GM21423 (cell line): ENCODE results near the gene ISG15.
"Not testable (repeated sequence)": the region's sequence is repeated elsewhere in the genome, so short reads cannot be mapped to it uniquely, and the experiment has no call there.

ENCODE experiments used
- ATAC-seq: cut with Tn5 transposase; IDR thresholded peaks from one replicate; pipeline ENCODE4 v1.9.1; 2021; ENCODE audit warnings: mild to moderate bottlenecking, moderate library complexity; ENCODE audit not compliant: unreplicated experiment

ISG15 gene

DNA sequence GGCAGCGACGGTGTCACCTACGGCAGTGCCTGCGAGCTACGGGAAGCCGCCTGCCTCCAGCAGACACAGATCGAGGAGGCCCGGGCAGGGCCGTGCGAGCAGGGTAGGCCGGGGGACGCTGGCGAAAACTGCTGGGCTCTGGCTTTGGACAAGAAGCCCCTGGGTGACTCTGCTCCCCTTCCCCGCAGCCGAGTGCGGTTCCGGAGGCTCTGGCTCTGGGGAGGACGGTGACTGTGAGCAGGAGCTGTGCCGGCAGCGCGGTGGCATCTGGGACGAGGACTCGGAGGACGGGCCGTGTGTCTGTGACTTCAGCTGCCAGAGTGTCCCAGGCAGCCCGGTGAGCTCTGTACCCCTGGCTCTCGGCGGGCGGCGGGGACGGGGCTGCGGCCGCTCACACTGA is 30.6 kb downstream of the ISG15 start:
- no peak for ATAC-seq

DNA sequence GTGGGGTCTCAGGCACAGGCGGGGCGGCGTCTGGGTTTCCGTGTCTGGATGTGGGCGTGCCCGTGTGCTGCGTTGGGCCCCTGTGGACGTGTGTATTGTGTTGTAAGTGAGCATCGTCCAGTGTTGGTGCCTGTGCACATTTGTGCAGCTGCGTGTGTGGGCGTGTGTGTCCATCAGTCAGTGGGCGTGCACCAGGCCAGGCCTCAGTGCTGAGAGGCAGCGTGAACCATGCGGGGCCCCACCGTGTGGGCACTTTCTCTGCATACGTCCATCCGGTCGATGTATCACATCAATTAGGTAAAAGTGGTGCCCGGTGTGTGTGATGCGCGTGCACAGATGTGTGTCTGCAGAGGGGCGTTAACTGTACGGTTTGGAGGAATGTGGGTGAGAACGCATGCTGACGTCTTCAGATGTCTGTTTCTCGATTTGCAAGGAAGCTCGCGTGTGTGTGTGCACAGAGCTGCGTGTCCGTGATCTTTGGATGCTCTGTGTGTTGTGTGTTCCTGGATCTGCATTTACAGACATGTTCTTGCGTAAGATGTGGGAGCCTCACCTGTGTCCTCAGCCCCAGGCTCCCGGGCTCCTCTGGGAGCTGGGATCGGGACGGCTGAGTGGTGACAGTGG is 31.3 kb downstream of the ISG15 start:
- ATAC-seq: no peak

DNA sequence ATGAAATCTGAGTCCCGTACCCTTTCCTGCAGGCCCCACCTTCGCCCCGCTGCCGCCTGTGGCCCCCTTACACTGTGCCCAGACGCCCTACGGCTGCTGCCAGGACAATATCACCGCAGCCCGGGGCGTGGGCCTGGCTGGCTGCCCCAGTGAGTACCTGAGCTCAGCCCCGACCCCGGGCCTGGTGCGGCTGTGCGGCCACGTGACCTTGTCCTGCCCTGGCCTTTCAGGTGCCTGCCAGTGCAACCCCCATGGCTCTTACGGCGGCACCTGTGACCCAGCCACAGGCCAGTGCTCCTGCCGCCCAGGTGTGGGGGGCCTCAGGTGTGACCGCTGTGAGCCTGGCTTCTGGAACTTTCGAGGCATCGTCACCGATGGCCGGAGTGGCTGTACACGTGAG is 31.8 kb downstream of the ISG15 start:
- ATAC-seq: no peak

DNA sequence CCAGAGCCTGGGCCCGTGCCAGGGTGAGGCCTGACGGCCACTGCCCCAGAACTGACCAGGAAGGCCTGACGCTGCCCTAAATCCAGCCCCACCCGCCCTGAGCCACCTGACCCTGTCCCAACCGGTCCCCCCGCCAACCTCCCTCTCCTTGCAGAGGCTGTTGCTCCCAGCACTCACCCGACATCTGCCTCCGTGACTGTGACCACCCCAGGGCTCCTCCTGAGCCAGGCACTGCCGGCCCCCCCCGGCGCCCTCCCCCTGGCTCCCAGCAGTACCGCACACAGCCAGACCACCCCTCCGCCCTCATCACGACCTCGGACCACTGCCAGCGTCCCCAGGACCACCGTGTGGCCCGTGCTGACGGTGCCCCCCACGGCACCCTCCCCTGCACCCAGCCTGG is 32.9 kb downstream of the ISG15 start:
- ATAC-seq: no peak

DNA sequence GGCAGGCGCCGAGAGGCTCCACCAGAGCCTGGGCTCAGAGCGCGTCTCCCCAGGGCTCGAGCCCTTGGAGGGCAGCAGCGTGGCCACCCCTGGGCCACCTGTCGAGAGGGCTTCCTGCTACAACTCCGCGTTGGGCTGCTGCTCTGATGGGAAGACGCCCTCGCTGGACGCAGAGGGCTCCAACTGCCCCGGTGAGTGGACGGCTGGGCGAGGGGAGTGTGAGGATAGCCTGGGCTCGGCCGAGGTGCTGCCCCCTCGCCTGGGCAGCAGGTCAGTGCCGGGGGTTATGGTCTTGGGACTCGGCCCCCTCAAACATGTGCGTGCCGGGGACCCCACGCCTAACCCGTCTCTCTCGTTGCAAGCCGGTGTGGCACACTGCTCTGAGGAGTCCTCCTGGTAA is 33.5 kb downstream of the ISG15 start:
- no peak for ATAC-seq

DNA sequence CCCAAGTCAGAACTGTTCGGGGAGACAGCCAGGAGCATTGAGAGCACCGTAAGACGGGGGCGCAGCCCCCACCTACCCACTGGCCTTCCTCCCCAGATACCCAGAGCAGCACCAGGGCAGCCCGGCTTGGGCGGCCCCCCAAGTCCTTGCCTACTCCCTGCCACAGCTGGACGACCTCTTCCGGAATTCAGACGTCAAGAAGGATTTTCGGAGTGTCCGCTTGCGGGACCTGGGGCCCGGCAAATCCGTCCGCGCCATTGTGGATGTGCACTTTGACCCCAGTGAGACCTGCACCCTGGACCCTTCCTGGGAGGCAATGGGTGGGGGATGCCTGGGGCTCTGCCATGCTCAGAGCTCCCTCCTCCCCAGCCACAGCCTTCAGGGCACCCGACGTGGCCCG is 34.1 kb downstream of the ISG15 start:
- ATAC-seq: no peak

DNA sequence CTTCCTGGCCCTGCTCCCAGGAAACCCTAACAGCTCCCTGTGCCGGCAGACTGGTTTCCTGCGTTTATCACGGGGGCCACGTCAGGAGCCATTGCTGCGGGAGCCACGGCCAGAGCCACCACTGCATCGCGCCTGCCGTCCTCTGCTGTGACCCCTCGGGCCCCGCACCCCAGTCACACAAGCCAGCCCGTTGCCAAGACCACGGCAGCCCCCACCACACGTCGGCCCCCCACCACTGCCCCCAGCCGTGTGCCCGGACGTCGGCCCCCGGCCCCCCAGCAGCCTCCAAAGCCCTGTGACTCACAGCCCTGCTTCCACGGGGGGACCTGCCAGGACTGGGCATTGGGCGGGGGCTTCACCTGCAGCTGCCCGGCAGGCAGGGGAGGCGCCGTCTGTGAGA is 34.7 kb downstream of the ISG15 start:
- no peak for ATAC-seq

DNA sequence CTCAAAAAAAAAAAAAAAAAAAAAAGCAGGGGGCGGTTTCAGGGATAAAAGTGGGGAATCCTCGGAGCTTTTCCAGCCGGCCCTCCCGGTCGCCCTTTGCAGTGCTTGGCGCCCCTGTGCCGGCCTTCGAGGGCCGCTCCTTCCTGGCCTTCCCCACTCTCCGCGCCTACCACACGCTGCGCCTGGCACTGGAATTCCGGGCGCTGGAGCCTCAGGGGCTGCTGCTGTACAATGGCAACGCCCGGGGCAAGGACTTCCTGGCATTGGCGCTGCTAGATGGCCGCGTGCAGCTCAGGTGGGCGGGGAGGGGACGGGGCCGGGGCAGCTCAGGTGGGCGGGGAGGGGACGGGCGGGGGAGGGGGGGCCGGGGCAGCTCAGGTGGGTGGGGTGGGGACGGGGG is 35.5 kb downstream of the ISG15 start:
- no peak for ATAC-seq

DNA sequence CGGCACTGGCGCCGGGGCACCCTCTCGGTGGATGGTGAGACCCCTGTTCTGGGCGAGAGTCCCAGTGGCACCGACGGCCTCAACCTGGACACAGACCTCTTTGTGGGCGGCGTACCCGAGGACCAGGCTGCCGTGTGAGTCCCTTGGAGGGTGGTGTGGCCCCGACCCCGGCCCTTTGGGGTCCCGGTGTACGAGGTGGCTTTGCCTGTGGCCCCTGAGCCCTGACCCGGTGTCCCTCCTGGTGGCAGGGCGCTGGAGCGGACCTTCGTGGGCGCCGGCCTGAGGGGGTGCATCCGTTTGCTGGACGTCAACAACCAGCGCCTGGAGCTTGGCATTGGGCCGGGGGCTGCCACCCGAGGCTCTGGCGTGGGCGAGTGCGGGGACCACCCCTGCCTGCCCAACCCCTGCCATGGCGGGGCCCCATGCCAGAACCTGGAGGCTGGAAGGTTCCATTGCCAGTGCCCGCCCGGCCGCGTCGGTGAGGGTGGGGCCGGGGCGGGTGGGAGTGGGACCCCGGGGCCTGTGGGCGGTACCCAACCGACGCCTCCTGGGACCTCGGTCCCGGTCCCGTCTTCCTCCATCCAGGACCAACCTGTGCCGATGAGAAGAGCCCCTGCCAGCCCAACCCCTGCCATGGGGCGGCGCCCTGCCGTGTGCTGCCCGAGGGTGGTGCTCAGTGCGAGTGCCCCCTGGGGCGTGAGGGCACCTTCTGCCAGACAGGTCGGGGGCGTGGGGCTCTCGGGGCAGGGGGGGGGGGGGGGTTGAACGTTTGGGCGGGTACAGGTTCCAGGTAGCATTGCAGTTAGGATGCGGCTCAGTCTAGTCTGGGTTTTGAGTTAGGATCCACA is 36.2 kb downstream of the ISG15 start:
- ATAC-seq: no peak

DNA sequence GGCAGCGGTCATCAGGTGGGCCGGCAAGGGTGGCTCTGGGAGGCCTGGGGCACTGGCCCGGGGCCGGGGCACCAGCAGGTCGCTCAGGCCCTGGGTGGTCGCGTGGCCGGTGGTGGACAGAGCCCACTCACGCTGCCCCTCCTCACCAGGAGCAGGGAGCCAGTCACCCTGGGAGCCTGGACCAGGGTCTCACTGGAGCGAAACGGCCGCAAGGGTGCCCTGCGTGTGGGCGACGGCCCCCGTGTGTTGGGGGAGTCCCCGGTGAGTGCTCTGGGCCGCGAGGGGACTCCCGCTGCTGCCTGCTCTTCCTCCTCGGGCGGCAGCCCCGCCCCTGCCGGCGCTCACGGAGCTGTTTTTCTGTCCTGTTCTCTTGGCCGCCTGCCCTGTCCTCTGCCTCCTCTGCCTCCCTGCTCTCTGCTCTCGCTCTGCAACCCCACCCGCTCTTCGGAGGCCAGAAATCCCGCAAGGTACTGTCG is 37.3 kb downstream of the ISG15 start:
- ATAC-seq: no peak

DNA sequence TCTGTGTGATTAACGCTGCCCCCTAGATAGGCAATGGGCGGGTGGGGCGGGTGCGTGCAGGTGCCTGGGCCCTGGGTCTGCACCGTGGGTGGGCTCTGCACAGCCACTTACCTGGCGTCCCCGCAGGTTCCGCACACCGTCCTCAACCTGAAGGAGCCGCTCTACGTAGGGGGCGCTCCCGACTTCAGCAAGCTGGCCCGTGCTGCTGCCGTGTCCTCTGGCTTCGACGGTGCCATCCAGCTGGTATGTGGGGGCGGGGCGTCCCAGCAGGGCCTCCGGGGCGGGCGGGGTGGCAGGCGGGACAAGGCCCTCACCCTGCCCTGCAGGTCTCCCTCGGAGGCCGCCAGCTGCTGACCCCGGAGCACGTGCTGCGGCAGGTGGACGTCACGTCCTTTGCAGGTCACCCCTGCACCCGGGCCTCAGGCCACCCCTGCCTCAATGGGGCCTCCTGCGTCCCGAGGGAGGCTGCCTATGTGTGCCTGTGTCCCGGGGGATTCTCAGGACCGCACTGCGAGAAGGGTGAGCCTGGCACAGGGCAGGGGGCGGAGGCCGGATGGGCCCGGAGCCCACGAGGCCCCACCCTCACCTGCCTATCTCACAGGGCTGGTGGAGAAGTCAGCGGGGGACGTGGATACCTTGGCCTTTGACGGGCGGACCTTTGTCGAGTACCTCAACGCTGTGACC is 38.0 kb downstream of the ISG15 start:
- no peak for ATAC-seq

DNA sequence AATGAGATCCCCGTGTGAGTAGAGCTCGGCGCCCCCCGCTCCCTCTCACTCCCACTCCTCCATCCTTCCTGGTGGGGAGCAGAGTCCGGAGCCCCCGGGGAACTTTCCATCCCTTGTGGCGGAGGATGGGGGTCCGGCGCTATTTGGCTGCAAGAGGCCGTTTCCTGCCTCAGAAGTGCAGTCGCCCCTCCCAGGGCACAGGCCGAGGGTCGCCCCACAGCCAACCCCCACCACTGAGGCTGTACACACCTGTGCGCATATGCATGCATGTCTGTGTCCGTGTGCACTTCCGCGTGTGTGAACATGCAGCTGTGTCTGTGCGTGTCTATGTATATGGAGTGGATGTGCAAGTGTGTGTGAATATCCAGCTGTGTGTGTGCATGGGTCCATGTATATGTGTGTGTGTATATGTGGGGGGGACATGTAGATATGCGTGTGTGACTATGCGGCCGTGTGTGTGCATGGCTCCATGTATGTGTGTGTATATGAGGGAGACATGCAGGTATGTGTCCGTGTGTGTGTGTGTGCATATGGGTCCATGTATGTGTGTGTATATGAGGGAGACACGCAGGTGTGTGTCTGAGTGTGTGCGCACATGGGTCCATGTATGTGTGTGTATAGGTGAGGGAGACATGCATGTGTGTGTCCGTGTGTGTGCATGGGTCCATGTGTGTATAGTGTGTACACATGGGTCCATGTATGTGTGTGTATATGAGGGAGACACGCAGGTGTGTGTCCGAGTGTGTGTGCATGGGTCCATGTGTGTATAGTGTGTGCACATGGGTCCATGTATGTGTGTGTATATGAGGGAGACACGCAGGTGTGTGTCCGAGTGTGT is 38.9 kb downstream of the ISG15 start:
- no peak for ATAC-seq

DNA sequence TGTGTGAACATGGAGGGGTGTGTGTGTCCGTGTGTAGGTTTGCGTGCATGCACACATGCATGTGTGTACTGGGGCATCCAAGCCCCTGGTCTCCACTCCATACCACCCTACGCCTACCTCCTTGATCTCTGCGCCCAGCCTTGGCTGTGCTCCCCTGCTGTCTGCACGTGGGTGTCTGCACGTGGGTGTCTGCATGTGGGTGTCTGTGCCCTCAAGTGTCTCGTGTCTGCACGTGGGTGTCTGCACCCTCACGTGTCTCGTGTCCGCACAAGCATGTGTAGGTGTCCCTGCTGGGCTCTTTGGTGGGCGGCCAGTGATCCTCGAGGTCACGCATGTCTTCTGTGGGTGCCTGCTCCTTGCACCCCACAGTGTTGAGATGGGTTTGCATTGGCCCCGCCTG is 39.7 kb downstream of the ISG15 start:
- ATAC-seq: no peak

DNA sequence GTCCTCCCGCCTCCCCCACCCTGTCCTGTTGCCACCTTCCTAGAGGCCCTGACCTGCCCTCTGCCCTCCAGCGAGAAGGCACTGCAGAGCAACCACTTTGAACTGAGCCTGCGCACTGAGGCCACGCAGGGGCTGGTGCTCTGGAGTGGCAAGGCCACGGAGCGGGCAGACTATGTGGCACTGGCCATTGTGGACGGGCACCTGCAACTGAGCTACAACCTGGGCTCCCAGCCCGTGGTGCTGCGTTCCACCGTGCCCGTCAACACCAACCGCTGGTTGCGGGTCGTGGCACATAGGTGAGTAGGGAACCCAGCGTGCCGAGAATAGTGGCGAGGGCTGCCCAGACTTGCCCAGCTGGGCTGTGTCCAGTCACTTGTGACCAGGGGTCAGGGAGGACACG is 40.4 kb downstream of the ISG15 start:
- ATAC-seq: no peak

DNA sequence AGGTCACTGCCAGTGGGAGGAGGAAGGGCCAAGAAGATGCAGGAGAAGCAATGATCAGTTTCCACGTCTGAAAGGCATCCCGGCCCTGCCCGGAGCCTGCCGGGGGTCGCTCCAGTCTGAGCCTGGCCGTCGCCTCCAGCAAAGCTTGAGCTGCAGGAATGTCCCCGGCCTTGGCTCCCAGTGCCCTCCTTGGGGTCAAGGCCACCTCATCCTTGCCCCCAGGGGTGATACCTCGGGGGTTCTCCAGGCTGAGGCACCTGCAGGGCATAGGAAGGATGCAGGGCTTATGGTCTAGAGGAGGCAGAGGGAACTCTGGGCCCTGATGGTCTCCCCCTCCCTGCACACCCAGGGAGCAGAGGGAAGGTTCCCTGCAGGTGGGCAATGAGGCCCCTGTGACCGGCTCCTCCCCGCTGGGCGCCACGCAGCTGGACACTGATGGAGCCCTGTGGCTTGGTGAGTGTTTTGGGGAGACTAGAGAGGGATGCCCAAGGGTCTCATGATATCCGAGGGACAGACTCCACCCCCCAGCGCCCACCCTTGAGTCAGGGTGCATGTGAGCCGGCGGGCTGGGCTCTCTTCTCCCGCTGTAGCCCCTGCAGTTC is 40.9 kb downstream of the ISG15 start:
- no peak for ATAC-seq

DNA sequence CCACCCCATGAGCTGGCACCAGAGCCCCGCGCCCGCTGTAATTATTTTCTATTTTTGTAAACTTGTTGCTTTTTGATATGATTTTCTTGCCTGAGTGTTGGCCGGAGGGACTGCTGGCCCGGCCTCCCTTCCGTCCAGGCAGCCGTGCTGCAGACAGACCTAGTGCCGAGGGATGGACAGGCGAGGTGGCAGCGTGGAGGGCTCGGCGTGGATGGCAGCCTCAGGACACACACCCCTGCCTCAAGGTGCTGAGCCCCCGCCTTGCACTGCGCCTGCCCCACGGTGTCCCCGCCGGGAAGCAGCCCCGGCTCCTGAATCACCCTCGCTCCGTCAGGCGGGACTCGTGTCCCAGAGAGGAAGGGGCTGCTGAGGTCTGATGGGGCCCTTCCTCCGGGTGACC is 41.7 kb downstream of the ISG15 start:
- no peak for ATAC-seq

DNA sequence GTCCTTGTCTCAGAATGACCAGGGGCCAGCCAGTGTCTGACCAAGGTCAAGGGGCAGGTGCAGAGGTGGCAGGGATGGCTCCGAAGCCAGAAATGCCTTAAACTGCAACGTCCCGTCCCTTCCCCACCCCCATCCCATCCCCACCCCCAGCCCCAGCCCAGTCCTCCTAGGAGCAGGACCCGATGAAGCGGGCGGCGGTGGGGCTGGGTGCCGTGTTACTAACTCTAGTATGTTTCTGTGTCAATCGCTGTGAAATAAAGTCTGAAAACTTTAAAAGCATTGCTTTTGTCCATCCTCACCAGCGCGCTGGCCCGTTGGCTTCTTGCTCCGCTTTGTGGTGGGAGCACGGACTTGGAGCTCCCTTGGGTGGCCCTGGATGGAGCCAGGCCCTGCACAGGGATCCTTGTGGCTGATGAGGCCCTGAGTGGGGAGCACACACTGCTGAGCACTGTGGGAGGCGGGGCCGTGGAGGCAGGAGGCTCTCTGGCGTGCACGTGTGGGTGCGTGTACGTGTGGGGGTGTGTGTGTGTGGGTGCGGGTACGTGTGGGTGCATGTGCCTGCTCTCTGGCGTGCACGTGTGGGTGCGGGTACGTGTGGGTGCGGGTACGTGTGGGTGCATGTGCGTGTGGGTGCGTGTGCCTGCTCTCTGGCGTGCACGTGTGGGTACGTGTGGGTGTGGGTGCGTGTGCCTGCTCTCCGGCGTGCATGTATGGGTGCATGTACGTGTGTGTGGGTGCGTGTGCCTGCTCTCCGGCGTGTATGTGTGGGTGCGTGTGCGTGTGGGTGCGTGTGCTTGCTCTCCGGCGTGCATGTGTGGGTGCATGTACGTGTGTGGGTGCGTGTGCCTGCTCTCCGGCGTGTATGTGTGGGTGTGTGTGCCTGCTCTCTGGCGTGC is 42.8 kb downstream of the ISG15 start:
- ATAC-seq: no peak

DNA sequence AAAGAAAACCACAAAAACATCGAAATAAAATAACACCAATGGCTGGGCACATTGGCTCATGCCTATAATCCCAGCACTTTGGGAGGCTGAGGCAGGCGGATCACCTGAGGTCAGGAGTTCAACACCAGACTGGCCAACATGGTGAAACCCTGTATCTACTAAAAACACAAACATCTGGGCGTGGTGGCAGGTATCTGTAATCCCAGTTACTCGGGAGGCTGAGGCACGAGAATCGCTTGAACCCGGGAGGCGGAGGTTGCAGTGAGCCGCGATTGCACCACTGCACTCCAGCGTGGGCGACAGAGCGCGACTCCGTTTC is 44.4 kb downstream of the ISG15 start:
- not testable (repeated sequence) for ATAC-seq

DNA sequence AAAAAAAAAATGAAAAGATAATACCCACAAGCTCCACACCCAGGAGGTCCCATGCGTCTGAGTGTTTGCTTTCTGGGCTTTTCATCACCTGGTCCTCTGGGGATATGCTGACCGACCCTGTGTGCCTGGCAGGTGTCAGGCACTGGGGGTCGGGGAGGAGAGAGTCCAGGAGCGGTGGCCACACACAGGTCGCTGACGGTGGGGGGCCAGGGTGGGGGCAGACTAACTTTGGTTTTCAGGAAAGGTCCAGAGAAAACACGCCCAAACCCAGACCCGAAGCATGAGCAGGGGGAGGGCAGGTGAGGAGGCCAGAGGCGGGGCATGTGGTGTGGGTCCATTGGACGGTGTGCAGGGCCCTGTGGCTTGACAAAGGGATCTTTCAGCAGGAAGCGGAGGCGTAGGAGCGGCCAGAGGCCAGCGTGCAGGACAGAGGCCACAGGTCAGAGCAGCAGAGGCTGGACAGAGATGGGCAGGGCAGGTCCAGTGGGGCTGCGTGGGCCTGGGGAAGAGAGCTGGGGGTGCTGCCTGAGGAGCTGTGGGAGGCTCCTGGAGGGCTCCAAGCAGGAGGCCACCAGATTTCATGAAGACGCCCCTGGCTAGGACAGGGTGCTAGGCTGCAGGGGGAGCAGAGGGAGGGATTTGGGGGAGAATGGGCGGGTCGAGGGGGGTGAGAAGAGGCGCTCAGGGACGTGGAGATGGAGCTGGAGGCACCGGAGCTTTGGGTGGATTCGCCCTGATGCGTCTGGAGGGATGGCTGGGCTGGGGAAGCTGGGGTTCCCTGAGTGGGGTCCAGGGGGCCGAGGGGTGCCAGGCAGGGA is 45.0 kb downstream of the ISG15 start:
- ATAC-seq: no peak
